Central memory CD4-positive, alpha-beta T cell (primary cell): ENCODE measurements around the gene MINDY4B.

Source experiments
- DNase-seq: peaks from one replicate; pipeline ENCODE4 v3.0.0; 2022
- total RNA-seq, 3 experiments: gene quantifications; one replicate each; lab custom pipeline; 2026; lab: John Stamatoyannopoulos, UW

MINDY4B gene
- total RNA-seq = 0 to 0.04 (median 0) reads per million in 3 experiments

GRCh38 chr3:150905339-150905738 lies at the start of gene MINDY4B:
Gene MINDY4B, minus strand, starts transcription at chr3:150905439. Its CDS starts 0 bp downstream, at chr3:150905439.
- DNase-seq = no peak

GRCh38 chr3:150951923-150952322 lies 46.7 kb upstream of the MINDY4B start:
- no peak for DNase-seq

GRCh38 chr3:150945226-150946032 lies 40.2 kb upstream of the MINDY4B start:
- no peak for DNase-seq

- DNase-seq = no peak
Measured at GRCh38 chr3:150942221-150942620, 37.0 kb upstream of the MINDY4B start.

GRCh38 chr3:150936693-150937092 lies 31.5 kb upstream of the MINDY4B start:
- no peak for DNase-seq

- DNase-seq = no peak
Measured at GRCh38 chr3:150933473-150933995, 28.3 kb upstream of the MINDY4B start.

GRCh38 chr3:150931745-150932144 lies 26.5 kb upstream of the MINDY4B start:
- DNase-seq = no peak

- no peak for DNase-seq
Measured at GRCh38 chr3:150930839-150931238, 25.6 kb upstream of the MINDY4B start.

GRCh38 chr3:150928234-150928633 lies 23.0 kb upstream of the MINDY4B start:
- DNase-seq = no peak

- no peak for DNase-seq
Measured at GRCh38 chr3:150926328-150926727, 21.1 kb upstream of the MINDY4B start.

- DNase-seq = peak; percentile 22
Measured at GRCh38 chr3:150925751-150926201, 20.5 kb upstream of the MINDY4B start.

GRCh38 chr3:150922611-150923010 lies 17.4 kb upstream of the MINDY4B start:
- no peak for DNase-seq

- DNase-seq = no peak
Measured at GRCh38 chr3:150921209-150921608, 16.0 kb upstream of the MINDY4B start.

GRCh38 chr3:150920236-150920635 lies 15.0 kb upstream of the MINDY4B start:
- no peak for DNase-seq

GRCh38 chr3:150917951-150918350 lies 12.7 kb upstream of the MINDY4B start:
- no peak for DNase-seq

GRCh38 chr3:150913133-150913922 lies 8.1 kb upstream of the MINDY4B start:
- no peak for DNase-seq

GRCh38 chr3:150912501-150912900 lies 7.3 kb upstream of the MINDY4B start:
- no peak for DNase-seq

GRCh38 chr3:150911771-150912170 lies 6.5 kb upstream of the MINDY4B start:
- no peak for DNase-seq

- DNase-seq = no peak
Measured at GRCh38 chr3:150906461-150906860, 1.2 kb upstream of the MINDY4B start.

GRCh38 chr3:150905746-150906145 lies 507 bp upstream of the MINDY4B start:
- no peak for DNase-seq

GRCh38 chr3:150902988-150903387 lies 2.3 kb downstream of the MINDY4B start:
- no peak for DNase-seq

GRCh38 chr3:150901793-150902192 lies 3.4 kb downstream of the MINDY4B start:
- no peak for DNase-seq

- no peak for DNase-seq
Measured at GRCh38 chr3:150899141-150899540, 6.1 kb downstream of the MINDY4B start.
